Measurements from ENCODE around the gene GTPBP1.

DNA sequence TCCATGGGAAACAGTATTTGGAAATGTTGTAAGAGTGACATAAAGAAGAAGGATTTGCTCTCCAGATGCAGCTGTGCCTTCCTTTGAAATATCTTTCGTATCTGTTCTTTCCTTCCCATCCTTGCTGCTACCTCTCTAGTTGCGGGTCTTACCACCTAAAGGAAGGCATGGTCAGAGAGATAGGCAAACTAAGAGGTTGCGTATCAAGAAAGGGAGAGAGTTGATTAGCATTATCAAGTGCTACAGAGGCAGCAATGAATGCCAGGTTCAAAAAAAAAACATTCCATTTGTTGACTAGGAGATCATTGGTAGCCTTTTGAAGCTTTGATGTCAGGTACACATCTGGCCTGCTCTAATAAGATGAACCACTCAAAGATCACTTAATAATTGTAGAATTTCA, 4.6 kb downstream of the GTPBP1 start:
- TF ChIP-seq, protein P1, sequence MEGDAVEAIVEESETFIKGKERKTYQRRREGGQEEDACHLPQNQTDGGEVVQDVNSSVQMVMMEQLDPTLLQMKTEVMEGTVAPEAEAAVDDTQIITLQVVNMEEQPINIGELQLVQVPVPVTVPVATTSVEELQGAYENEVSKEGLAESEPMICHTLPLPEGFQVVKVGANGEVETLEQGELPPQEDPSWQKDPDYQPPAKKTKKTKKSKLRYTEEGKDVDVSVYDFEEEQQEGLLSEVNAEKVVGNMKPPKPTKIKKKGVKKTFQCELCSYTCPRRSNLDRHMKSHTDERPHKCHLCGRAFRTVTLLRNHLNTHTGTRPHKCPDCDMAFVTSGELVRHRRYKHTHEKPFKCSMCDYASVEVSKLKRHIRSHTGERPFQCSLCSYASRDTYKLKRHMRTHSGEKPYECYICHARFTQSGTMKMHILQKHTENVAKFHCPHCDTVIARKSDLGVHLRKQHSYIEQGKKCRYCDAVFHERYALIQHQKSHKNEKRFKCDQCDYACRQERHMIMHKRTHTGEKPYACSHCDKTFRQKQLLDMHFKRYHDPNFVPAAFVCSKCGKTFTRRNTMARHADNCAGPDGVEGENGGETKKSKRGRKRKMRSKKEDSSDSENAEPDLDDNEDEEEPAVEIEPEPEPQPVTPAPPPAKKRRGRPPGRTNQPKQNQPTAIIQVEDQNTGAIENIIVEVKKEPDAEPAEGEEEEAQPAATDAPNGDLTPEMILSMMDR (IDR thresholded peaks at IDR 0.05; ENCODE audit: extremely low read depth in 1 of 2, insufficient read depth in 1 of 2, low read depth in 1 of 2, low read length in 2 of 2), result no peak
- TF ChIP-seq POLR2A (IDR thresholded peaks at IDR 0.05; ENCODE audit: low read depth, low read length), result no peak
